OCI-LY1 (cell line): Measurements from ENCODE around the gene CFAP20DC.

ENCODE experiments used
- H2AFZ ChIP-seq: fragments of 200-600 bp; sonication (generic), shearing (Covaris generic); 2 replicates; pipeline ENCODE4 v1.6.0; 2014; ENCODE audit warnings: antibody characterized with exemption, mild to moderate bottlenecking, low read length
- H3F3A ChIP-seq: fragments of 200-600 bp; sonication (generic), shearing (Covaris generic); 2 replicates; pipeline ENCODE4 v1.6.0; 2014; ENCODE audit warnings: mild to moderate bottlenecking, antibody characterized with exemption, low read length, moderate library complexity; ENCODE audit not compliant: insufficient read depth
- H3K27ac ChIP-seq: fragments of 200-600 bp; sonication (generic); 2 replicates; pipeline ENCODE4 v1.5.1; 2014; ENCODE audit warnings: low read length, mixed run types, mild to moderate bottlenecking, low read depth; ENCODE audit not compliant: poor library complexity, severe bottlenecking
- H3K27me3 ChIP-seq: fragments of 200-600 bp; sonication (generic); 2 replicates; pipeline ENCODE4 v1.6.0; 2014; ENCODE audit warnings: antibody characterized with exemption, mild to moderate bottlenecking, low read length, moderate library complexity; ENCODE audit not compliant: insufficient read depth
- H3K36me3 ChIP-seq: fragments of 200-600 bp; sonication (generic); 2 replicates; pipeline ENCODE4 v1.6.1; 2014; ENCODE audit warnings: mild to moderate bottlenecking, antibody characterized with exemption, low read length, moderate library complexity, mixed read lengths; ENCODE audit not compliant: insufficient read depth
- H3K4me1 ChIP-seq: fragments of 200-600 bp; sonication (generic); 2 replicates; pipeline ENCODE4 v1.5.1; 2014; ENCODE audit warnings: mild to moderate bottlenecking, low read length, moderate library complexity; ENCODE audit not compliant: insufficient read depth, severe bottlenecking
- H3K4me2 ChIP-seq: fragments of 200-600 bp; sonication (generic), shearing (Covaris generic); 2 replicates; pipeline ENCODE4 v1.6.1; 2014; ENCODE audit warnings: low read length
- H3K4me3 ChIP-seq: fragments of 200-600 bp; sonication (generic); 2 replicates; pipeline ENCODE4 v1.5.1; 2014; ENCODE audit warnings: low read length, low read depth, mild to moderate bottlenecking, mixed read lengths; ENCODE audit not compliant: poor library complexity, severe bottlenecking
- H3K79me2 ChIP-seq: fragments of 200-600 bp; shearing (Covaris generic); 2 replicates; pipeline ENCODE4 v1.6.1; 2016; ENCODE audit warnings: mixed run types, low read length, mixed read lengths; ENCODE audit not compliant: insufficient read depth
- H3K9ac ChIP-seq: fragments of 200-600 bp; sonication (generic), shearing (Covaris generic); 2 replicates; pipeline ENCODE4 v1.6.1; 2014; ENCODE audit warnings: mild to moderate bottlenecking, low read length, mixed read lengths
- H3K9me2 ChIP-seq: fragments of 200-600 bp; sonication (generic), shearing (Covaris generic); 2 replicates; pipeline ENCODE4 v1.6.1; 2014; ENCODE audit warnings: low read depth, mild to moderate bottlenecking, low read length, mixed read lengths
- H3K9me3 ChIP-seq: fragments of 200-600 bp; shearing (Covaris generic); 2 replicates; pipeline ENCODE4 v1.6.1; 2014; ENCODE audit warnings: low read length, mixed read lengths
- H4K20me1 ChIP-seq: fragments of 200-600 bp; sonication (generic), shearing (Covaris generic); 2 replicates; pipeline ENCODE4 v1.6.0; 2016; ENCODE audit warnings: mild to moderate bottlenecking, low read length; ENCODE audit not compliant: insufficient read depth
- EZH2 ChIP-seq: fragments of 200-600 bp; sonication (generic), shearing (Covaris generic); IDR thresholded peaks from 2 replicates; pipeline ENCODE4 v1.8.0; 2017; ENCODE audit warnings: borderline replicate concordance, mixed run types, mild to moderate bottlenecking, antibody characterized with exemption, low read length, moderate library complexity, mixed read lengths
- TF ChIP-seq, protein P1 (sequence below): fragments of 200-600 bp; sonication (generic), shearing (Covaris generic); IDR thresholded peaks from 2 replicates; pipeline ENCODE4 v1.5.1; 2017; ENCODE audit warnings: mild to moderate bottlenecking, antibody characterized with exemption, low read length, moderate library complexity, mixed read lengths

Gene CFAP20DC

DNA sequence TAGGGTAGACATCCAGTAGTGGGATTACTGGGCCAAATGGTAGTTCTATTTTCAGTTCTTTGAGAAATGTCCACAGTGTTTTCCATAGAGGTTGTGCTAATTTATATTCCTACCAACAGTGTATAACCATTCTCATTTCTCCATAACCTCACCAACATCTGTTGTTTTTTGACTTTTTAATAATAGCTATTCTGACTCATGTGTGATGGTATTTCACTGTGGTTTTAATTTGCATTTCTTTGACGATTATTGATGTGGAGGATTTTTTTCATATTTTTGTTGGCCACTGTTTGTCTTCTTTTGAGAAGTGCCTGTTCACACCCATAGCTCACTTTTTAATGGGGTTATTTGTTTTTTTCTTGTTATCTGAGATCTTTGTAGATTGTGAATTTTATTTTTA is 125.2 kb downstream of the CFAP20DC start:
- no peak overlapping the region for H3K4me3 ChIP-seq
- H3K79me2 ChIP-seq, result no peaks in the 10 kb centered on the region
- no peaks in the 10 kb centered on the region for H3K27me3 ChIP-seq
- no peaks in the 10 kb centered on the region for H3F3A ChIP-seq
- H3K9ac ChIP-seq, result no peak overlapping the region
- H3K4me1 ChIP-seq, result no peaks in the 10 kb centered on the region
- H3K9me2 ChIP-seq, result no peaks in the 10 kb centered on the region
- H3K4me2 ChIP-seq, result no peak overlapping the region
- no peaks in the 10 kb centered on the region for H3K9me3 ChIP-seq
- H3K36me3 ChIP-seq, result no peaks in the 10 kb centered on the region
- H2AFZ ChIP-seq, result no peak overlapping the region
- H3K27ac ChIP-seq, result no peak overlapping the region
- TF ChIP-seq, protein P1, sequence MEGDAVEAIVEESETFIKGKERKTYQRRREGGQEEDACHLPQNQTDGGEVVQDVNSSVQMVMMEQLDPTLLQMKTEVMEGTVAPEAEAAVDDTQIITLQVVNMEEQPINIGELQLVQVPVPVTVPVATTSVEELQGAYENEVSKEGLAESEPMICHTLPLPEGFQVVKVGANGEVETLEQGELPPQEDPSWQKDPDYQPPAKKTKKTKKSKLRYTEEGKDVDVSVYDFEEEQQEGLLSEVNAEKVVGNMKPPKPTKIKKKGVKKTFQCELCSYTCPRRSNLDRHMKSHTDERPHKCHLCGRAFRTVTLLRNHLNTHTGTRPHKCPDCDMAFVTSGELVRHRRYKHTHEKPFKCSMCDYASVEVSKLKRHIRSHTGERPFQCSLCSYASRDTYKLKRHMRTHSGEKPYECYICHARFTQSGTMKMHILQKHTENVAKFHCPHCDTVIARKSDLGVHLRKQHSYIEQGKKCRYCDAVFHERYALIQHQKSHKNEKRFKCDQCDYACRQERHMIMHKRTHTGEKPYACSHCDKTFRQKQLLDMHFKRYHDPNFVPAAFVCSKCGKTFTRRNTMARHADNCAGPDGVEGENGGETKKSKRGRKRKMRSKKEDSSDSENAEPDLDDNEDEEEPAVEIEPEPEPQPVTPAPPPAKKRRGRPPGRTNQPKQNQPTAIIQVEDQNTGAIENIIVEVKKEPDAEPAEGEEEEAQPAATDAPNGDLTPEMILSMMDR, result no peak
- no peak for TF ChIP-seq EZH2
- no peaks in the 10 kb centered on the region for H4K20me1 ChIP-seq

- Histone ChIP-seq H3K79me2 (no peaks in the 10 kb centered on the region), H3K4me2 (no peak overlapping the region), H3K9me2 (no peaks in the 10 kb centered on the region), H3K9ac (no peak overlapping the region), H3K27ac (no peak overlapping the region), H3K4me1 (no peaks in the 10 kb centered on the region), H3K27me3 (no peaks in the 10 kb centered on the region), H4K20me1 (no peaks in the 10 kb centered on the region), H2AFZ (no peak overlapping the region), H3F3A (no peaks in the 10 kb centered on the region), H3K9me3 (no peaks in the 10 kb centered on the region), H3K36me3 (no peaks in the 10 kb centered on the region), H3K4me3 (no peak overlapping the region)
- no peak for TF ChIP-seq EZH2
- TF ChIP-seq, protein P1, result no peak
Observed at GRCh38 chr3:58900386-58900785, 149.4 kb downstream of the CFAP20DC start.

DNA sequence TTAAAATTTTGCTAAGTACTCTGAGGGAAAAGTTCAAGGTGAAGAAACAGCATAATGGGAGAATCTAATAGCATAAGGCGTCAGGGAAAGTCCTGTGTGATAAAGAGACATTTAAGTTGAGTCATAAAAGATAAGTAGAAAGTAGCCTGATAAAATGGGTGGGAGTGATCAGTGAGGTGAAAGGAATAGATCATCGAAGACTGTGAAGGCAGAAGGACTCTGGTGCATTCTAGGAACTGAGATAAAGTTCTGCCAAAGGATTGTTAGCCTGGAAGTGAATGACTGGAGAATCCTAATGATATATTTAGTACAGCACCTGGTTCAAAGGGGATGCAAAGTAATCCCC is 149.9 kb downstream of the CFAP20DC start:
- H3K4me2 ChIP-seq, result no peak overlapping the region
- no peak overlapping the region for H3K4me3 ChIP-seq
- no peaks in the 10 kb centered on the region for H3K79me2 ChIP-seq
- TF ChIP-seq, protein P1, result no peak
- TF ChIP-seq EZH2, result no peak
- H3K9me2 ChIP-seq, result no peaks in the 10 kb centered on the region
- no peaks in the 10 kb centered on the region for H3K9me3 ChIP-seq
- no peaks in the 10 kb centered on the region for H4K20me1 ChIP-seq
- no peaks in the 10 kb centered on the region for H3F3A ChIP-seq
- H3K9ac ChIP-seq, result no peak overlapping the region
- H3K27ac ChIP-seq, result no peak overlapping the region
- H3K36me3 ChIP-seq, result no peaks in the 10 kb centered on the region
- H3K4me1 ChIP-seq, result no peaks in the 10 kb centered on the region
- no peaks in the 10 kb centered on the region for H3K27me3 ChIP-seq
- no peak overlapping the region for H2AFZ ChIP-seq
